GF-D8 (cell line): ENCODE measurements around the gene CPNE4.

ENCODE experiments used
- DNase-seq: peaks from one replicate; lab custom pipeline; 2025; lab: John Stamatoyannopoulos, UW

Gene CPNE4

GRCh38 chr3:131699001-131699400 lies 335.8 kb downstream of the CPNE4 start:
- DNase-seq, result no peak

GRCh38 chr3:131694376-131694775 lies 340.4 kb downstream of the CPNE4 start:
- no peak for DNase-seq

- DNase-seq, result no peak
Observed at GRCh38 chr3:131692356-131692755, 342.5 kb downstream of the CPNE4 start.

GRCh38 chr3:131690800-131691199 lies 344.0 kb downstream of the CPNE4 start:
- DNase-seq, result no peak

GRCh38 chr3:131688370-131688769 lies 346.4 kb downstream of the CPNE4 start:
- DNase-seq, result no peak

- no peak for DNase-seq
Observed at GRCh38 chr3:131669600-131669999, 365.2 kb downstream of the CPNE4 start.

GRCh38 chr3:131658771-131659170 lies 376.0 kb downstream of the CPNE4 start:
- DNase-seq, result no peak

GRCh38 chr3:131658115-131658514 lies 376.7 kb downstream of the CPNE4 start:
- no peak for DNase-seq

- no peak for DNase-seq
Observed at GRCh38 chr3:131655070-131655690, 379.6 kb downstream of the CPNE4 start.

GRCh38 chr3:131645638-131646037 lies 389.2 kb downstream of the CPNE4 start:
- no peak for DNase-seq

- no peak for DNase-seq
Observed at GRCh38 chr3:131636266-131636775, 398.5 kb downstream of the CPNE4 start.

- no peak for DNase-seq
Observed at GRCh38 chr3:131630807-131631206, 404.0 kb downstream of the CPNE4 start.

- DNase-seq, result no peak
Observed at GRCh38 chr3:131630097-131630496, 404.7 kb downstream of the CPNE4 start.

GRCh38 chr3:131623431-131623830 lies 411.4 kb downstream of the CPNE4 start:
- no peak for DNase-seq

GRCh38 chr3:131622726-131623125 lies 412.1 kb downstream of the CPNE4 start:
- no peak for DNase-seq

GRCh38 chr3:131620977-131621376 lies 413.8 kb downstream of the CPNE4 start:
- no peak for DNase-seq

- DNase-seq, result no peak
Observed at GRCh38 chr3:131619821-131620220, 415.0 kb downstream of the CPNE4 start.

GRCh38 chr3:131616719-131617118 lies 418.1 kb downstream of the CPNE4 start:
- DNase-seq, result no peak

- DNase-seq, result no peak
Observed at GRCh38 chr3:131612745-131613144, 422.1 kb downstream of the CPNE4 start.

- no peak for DNase-seq
Observed at GRCh38 chr3:131610174-131610573, 424.6 kb downstream of the CPNE4 start.

- DNase-seq, result no peak
Observed at GRCh38 chr3:131608741-131609140, 426.1 kb downstream of the CPNE4 start.

GRCh38 chr3:131608296-131608695 lies 426.5 kb downstream of the CPNE4 start:
- DNase-seq, result no peak

GRCh38 chr3:131605916-131606315 lies 428.9 kb downstream of the CPNE4 start:
- no peak for DNase-seq
